ENCODE results near the gene TUBGCP6. TPM values are rescaled to one million over a fixed set of nuclear protein-coding genes. Genes with fewer than 3 reads are reported as not detected.
"Not testable (repeated sequence)": the region's sequence is repeated elsewhere in the genome, so short reads cannot be mapped to it uniquely, and the experiment has no call there.

Gene TUBGCP6
- total RNA-seq, 1 donor from 2014 or later = 22.8 TPM

DNA sequence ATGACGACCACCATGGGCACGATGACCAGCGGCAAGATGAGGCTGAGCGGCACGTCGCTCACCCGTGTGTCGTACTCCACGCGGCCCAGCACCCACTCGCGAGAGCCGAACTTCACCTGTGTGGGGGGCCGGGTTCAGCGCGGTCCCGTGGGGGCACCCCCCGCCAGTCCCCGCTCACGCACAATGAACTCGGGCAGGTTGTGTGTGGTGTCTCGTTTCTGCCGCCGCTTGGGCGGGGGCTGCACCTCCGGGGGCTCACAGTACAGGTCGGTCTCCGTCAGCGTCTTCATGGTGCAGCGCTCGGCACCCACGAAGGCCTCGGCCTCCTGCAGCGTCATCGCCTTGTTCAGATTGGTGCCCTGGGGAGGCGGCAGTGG is 36.5 kb upstream of the TUBGCP6 start:
- intact Hi-C loops (cut with DNase I) = no loop called here
- DNase-seq (ENCODE audit: low spot score) = no peak

DNA sequence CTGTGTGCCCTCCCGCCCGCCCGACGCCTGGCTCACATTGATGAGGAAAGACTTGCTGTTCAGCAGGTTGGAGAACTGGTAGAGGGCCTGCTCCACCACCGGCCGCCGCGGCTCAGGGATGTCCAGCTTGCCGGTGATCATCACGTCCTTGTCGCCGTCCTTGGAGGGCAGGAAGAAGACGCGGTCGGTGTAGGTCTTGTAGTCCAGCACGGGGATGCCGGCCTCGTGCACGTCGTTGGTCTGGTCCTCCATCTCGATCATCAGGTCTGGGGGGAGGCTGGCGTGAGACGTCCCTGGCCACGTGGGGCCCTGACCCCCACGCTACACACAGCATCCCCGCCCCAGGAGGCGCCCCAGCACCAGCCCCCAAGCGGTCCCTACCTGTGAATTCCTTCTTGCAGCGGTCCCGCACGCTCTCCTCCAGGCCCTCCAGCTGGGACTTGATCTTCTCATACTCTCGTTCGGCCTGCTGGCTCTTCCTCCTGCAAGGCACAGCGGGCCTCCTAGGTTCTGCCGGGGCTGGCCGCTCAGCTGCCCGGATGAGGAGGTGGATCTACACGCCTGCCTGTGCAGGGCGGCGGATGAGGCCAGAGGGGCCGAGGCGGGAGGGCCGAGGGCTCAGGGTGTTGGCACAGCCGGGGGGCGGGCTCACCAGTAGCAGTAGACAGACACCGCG is 36.0 kb upstream of the TUBGCP6 start:
- intact Hi-C loops (cut with DNase I) = no loop called here
- no peak for DNase-seq (ENCODE audit: low spot score)

DNA sequence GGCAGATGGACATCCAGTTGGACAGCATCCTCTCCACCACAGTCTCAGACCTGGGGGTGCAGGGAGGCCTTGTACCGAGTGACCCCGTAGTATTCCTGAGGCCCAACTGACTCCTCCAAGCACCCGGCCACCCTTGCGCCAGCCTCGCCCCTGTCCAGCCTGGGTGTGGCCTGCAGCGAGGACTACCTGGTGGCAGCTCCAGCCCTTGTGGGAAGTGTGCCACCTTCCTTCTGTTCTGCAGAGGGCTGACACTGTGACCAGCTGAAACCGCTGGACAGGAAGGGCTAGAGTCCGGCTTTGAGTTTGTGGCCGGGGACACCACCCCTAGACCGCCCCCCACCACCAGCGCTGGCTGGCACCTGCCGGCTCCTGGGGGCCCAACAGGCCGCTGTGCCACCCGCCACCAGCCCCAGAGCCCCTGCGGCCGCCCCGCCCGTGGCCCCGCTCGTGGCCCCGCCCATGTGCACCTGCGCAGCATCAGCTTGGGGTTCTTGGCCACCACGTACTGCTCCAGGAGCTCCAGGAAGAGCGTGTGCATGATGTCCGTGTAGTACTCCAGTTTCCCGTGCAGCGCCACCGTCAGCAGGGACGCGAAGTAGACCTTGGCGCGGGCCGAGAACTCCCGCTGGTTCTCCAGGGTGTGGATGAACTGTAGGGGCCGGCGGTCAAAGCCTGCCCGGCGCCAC is 35.3 kb upstream of the TUBGCP6 start:
- no peak for DNase-seq (ENCODE audit: low spot score)
- intact Hi-C loops (cut with DNase I) = no loop called here

- no peak for DNase-seq (ENCODE audit: low spot score)
- intact Hi-C loops (cut with DNase I) = no loop called here
Measured at GRCh38 chr22:50278956-50279619, 34.3 kb upstream of the TUBGCP6 start.

GRCh38 chr22:50278461-50278860 is 33.6 kb upstream of the TUBGCP6 start:
- intact Hi-C loops (cut with DNase I) = no loop called here
- DNase-seq (ENCODE audit: low spot score) = no peak

- DNase-seq (ENCODE audit: low spot score) = no peak
- intact Hi-C loops (cut with DNase I) = no loop called here
Measured at GRCh38 chr22:50277761-50278160, 32.9 kb upstream of the TUBGCP6 start.

DNA sequence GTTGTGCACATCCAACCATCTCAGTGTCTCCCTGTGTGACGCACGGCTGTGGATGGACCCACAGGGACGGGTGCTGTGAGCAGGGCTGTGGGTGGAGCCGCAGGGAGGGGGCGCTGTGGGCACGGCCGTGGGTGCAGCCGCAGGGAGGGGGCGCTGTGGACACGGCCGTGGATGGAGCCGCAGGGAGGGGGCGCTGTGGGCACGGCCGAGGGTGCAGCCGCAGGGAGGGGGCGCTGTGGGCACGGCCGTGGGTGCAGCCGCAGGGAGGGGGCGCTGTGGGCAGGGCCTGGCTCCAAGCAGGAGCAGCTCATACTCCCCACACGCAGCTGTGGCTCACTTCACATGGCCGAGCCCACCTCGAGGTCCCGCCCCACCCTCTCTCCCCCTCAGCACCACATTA is 31.3 kb upstream of the TUBGCP6 start:
- intact Hi-C loops (cut with DNase I) = loop anchor here (1.0 kb wide), 2 partner anchors 51 to 66 kb away; partner anchors contain the start of gene DENND6B
- peak; percentile 87 for DNase-seq (ENCODE audit: low spot score)

DNA sequence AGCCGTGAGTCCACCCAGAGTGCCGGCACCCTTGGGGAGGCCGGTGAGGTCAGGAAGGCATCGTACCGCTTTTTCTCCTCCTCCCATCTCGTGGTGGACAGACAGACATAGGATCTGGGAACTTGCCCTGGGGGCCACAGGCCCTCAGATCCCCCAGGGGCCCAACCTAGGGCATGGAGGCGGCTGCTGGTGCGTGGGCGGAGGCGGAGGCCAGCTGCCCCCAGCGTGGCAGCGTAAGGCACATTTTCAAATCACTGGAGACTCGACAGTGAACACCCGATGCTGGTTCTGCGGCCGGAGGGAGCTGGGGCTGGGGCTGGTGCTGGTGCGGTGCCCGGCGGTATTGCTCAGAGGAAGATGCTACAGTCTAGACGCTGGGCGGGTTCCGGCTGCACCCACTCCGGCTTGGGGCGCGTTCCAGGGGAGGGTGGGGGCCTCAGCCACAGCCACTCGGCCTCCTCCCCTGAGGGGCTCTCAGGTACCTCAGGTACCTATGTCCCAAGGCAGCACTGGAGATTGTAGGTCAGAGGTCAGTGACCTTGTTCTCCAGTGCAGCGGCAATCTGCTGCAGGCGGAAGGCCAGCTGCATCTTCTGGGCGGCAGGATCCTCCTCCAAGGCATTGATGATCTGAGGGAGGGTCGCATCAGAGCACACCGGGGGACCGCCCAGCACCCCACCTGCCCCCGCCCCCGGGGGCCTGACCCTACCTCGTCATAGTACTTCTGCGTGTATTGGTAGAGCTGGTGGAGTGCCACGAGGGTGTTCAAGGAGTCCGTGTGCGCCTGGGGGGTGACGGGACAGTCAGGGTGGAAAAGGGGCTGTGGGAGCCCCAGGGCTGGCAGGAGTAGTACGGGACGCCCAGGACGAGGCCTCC is 30.6 kb upstream of the TUBGCP6 start:
- DNase-seq (ENCODE audit: low spot score) = no peak
- intact Hi-C loops (cut with DNase I) = loop anchor here (1.0 kb wide), 2 partner anchors 52 to 67 kb away; partner anchors contain the start of gene DENND6B

GRCh38 chr22:50274771-50275170 is 29.9 kb upstream of the TUBGCP6 start:
- DNase-seq (ENCODE audit: low spot score) = no peak
- intact Hi-C loops (cut with DNase I) = loop anchor here (5.0 kb wide), 1 partner anchor 33 kb away; the partner anchor contains the start of gene PLXNB2

- no peak for DNase-seq (ENCODE audit: low spot score)
- intact Hi-C loops (cut with DNase I) = loop anchor here (5.0 kb wide), 1 partner anchor 33 kb away; the partner anchor contains the start of gene PLXNB2
Measured at GRCh38 chr22:50274311-50274710, 29.5 kb upstream of the TUBGCP6 start.

DNA sequence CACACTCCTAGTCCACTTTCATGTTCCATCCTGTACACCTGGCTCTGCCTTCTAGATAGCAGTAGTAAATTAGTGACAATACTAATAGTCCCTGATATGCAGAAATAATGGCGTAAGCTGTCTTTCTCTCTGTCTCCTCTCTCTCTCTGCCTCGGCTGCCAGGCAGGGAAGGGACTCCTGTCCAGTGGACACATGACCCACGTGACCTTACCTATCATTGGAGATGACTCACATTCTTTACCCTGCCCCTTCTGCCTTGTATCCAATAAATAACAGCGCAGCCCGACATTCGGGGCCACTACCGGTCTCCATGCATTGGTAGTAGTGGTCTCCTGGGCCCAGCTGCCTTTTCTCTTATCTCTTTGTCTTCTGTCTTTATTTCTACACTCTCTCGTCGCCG is 29.0 kb upstream of the TUBGCP6 start:
- intact Hi-C loops (cut with DNase I) = loop anchor here (5.0 kb wide), 1 partner anchor 34 kb away; the partner anchor contains the start of gene PLXNB2
- DNase-seq (ENCODE audit: low spot score) = not testable (repeated sequence)

DNA sequence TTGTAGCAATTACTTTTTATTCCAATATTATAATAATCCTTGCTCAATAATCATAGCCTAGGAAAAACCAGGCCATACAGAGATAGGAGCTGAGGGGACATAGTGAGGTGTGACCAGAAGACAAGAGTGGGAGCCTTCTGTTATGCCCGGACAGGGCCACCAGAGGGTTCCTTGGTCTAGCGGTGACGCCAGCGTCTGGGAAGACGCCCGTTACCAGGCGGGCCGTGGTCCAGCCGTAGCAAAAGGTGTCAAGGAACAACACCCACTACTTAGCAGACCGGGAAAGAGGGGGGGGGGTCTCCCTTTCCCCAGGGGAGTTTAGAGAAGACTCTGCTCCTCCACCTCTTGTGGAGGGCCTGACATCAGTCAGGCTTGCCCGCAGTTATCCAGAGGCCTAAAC is 28.5 kb upstream of the TUBGCP6 start:
- intact Hi-C loops (cut with DNase I) = loop anchor here (5.0 kb wide), 1 partner anchor 34 kb away; the partner anchor contains the start of gene PLXNB2
- not testable (repeated sequence) for DNase-seq (ENCODE audit: low spot score)

DNA sequence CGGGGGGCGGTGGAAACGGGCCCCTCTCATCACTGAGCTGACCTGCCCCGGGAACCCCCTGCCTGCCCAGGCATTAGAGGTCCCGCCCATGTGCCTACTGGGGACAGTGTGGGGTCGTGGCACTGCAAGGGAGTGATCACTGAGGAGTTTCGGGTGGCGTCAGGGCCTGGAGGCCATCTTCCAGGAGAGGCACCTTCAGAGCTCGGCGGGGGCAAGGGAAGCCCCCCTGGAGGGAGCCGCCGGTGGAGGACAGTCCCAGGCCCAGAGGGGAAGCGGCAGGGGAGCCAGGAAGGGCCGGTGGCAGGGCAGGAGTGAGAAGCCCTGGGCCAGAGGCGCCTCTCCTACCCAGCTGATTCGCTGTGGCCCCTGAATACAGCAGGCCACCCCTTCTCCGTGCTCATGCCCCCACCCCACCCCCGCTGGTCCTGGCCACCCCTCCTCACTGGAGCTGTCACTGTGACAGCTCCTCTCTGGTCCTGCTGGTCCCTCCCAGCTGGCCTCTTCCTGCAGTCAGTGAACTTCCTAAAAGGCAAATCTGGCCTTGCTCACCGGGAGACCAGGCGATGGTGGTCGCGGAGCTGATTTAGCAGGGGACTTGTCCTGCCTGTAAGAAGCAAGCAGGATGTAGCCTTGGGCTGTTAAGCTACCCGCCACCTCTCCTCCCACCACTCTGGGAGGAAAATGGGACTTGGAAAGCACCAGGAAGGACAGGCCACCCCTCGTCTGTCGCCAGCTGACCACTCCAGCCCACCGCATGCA is 27.4 kb upstream of the TUBGCP6 start:
- DNase-seq (ENCODE audit: low spot score) = no peak
- intact Hi-C loops (cut with DNase I) = loop anchor here (5.0 kb wide), 1 partner anchor 35 kb away; the partner anchor contains the start of gene PLXNB2

DNA sequence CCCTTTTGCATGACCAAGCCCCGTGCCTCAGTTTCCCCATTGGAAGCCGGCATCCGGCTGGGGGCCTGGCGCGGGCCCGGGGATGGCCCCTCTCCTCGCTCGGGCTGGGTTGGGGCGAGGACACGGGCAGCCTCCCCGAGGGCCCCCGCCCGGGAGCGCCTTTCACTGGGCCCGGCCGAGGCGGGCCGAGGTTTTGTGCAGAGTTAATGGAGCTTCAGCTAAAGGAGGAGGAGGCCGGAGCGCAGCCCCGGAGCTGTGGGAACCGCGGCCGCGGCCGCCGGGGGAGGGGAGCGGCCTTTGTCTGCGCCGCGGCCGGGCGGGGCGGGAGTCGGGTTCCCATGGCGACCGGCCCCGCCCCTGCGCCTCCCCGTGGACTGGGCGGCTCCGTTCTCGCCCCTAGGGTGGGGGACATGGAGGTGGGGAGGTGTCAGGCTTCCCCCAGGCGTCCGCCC is 26.7 kb upstream of the TUBGCP6 start:
- DNase-seq (ENCODE audit: low spot score) = no peak
- intact Hi-C loops (cut with DNase I) = loop anchor here (5.0 kb wide), 1 partner anchor 36 kb away; the partner anchor contains the start of gene PLXNB2

GRCh38 chr22:50270666-50271394 is 26.0 kb upstream of the TUBGCP6 start:
- intact Hi-C loops (cut with DNase I) = loop anchor here (5.0 kb wide), 1 partner anchor 36 kb away; the partner anchor contains the start of gene PLXNB2
- no peak for DNase-seq (ENCODE audit: low spot score)

DNA sequence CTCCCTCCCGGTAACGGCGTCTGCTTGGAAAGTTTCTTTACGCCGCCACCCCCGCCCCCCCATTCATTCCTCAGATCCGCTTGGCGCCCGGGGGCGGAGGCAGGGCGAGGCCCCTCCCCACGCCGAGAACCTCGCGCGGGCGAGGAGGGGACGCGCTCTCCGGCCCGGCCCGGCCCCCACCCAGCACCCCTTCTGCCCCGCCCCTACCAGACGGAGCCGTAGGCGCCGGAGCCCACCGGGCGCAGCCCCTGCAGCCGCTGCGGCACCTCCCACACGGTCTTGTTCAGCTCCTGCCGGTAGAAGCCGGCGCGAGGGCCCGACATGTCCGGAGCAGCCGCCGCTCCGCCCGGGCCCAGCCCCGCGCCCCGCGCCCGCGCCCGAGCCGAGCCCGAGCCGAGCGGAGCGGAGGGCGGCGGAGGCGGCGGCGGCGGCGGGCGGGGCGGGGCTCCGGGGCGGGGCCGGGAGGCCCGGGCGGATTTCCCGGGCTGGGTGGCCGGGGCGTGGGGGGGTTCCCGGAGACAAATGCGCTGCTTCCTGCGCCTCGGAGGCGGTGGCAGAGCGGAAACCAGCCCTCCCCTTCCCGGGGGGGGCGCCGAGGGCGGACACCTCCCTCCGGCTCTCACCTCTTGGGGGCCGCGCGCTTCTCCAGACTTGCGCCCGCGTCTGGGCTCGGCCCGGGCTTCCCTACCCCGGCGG is 25.3 kb upstream of the TUBGCP6 start, which contains the start of gene MAPK11:
Gene MAPK11 (minus strand): TSS at position 411 of the 696 bp plus-strand sequence. CDS start 88 bp downstream, at position 323.
- DNase-seq (ENCODE audit: low spot score) = no peak
- intact Hi-C loops (cut with DNase I) = loop anchor here (5.0 kb wide), 1 partner anchor 37 kb away; the partner anchor contains the start of gene PLXNB2

DNA sequence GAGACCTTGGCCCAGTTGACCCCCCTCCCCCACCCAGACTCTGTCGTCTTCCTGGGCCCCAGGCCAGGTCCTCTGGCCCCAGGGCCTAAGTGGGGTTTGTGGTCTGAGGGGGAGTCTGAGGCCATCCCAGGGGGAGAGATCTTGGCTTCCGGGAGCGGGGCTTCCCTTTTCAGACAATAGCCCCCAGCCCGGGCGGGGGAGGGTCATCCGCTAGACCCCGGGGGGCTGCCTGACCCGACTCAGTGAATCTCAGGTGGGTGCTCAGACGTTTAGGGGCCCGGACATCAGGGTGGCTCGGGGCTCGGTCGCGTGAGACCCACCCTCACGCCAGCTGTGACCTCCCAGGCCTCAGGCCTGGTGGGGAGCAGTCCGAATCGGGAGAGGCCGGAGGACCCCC is 24.7 kb upstream of the TUBGCP6 start:
- intact Hi-C loops (cut with DNase I) = no loop called here
- no peak for DNase-seq (ENCODE audit: low spot score)

All from cardiac septum (tissue), 1 donor.